K562 (cell line): ENCODE measurements around the gene ZNF135. TPM values are rescaled to one million over a fixed set of nuclear protein-coding genes. Genes with fewer than 3 reads are reported as not detected.

Experiments
- ATAC-seq: fragments of 200-7000 bp; cut with Tn5 transposase; 3 replicates; pipeline ENCODE4 v1.9.1; 2020; ENCODE audit warnings: moderate library complexity
- BruUV-seq: library from RNA; stranded (reverse); fragments of 400-500 nt; replicated peaks from 2 replicates; lab custom pipeline; 2021; lab: Mats Ljungman, UMichigan
- CTCF ChIA-PET: fragments of 300-600 bp; formaldehyde crosslinking; extraction: SDS; loops from one replicate; lab custom pipeline; 2021; ENCODE audit warnings: low intra/inter-chr PET ratio; lab: Yijun Ruan, JAX
- POLR2A ChIA-PET: fragments of 300-600, 350-650 bp; sonication (Branson Sonifier 250); formaldehyde crosslinking; extraction: SDS; loops from one replicate; lab custom pipeline; 2021; ENCODE audit warnings: antibody characterized with exemption, inconsistent platforms; lab: Yijun Ruan, JAX
- DNase-seq, 4 experiments: peaks; one replicate each; pipeline versions ENCODE4 v3.0.0 to v3.0.0-alpha.2; 2011 to 2018; ENCODE audit warnings: low spot score in 3 of 4, mixed read lengths in 3 of 4; ENCODE audit errors: extremely low read depth in 1 of 4
- FAIRE-seq: peaks from 2 replicates; lab custom pipeline; 2011; peaks lifted over from hg19 to GRCh38; lab: Jason Lieb, UNC
- H2AFZ ChIP-seq: 2 replicates; pipeline ENCODE4 v1.6.0; 2011; ENCODE audit warnings: low read depth, low read length, control low read depth, inconsistent platforms
- H3K27ac ChIP-seq: fragments of 200-600 bp; 3 replicates; pipeline ENCODE4 v1.8.0; 2011; ENCODE audit warnings: low read depth, mild to moderate bottlenecking, control low read depth, inconsistent platforms, low read length, moderate library complexity, mixed read lengths; ENCODE audit errors: extremely low read depth
- H3K27me3 ChIP-seq, 2 experiments: fragments of 300-600 bp in 1 of 2; 2 replicates in 1 of 2; 3 replicates in 1 of 2; pipeline versions ENCODE4 v1.6.0 to v1.8.0; 2011; ENCODE audit warnings: inconsistent platforms in 2 of 2, low read length in 2 of 2, mild to moderate bottlenecking in 1 of 2, mixed read lengths in 1 of 2, moderate library complexity in 1 of 2; ENCODE audit not compliant: control insufficient read depth in 2 of 2, insufficient read depth in 2 of 2
- H3K36me3 ChIP-seq: fragments of 300-600 bp; 3 replicates; pipeline ENCODE4 v1.8.0; 2011; ENCODE audit warnings: mild to moderate bottlenecking, low read length, inconsistent platforms; ENCODE audit not compliant: control insufficient read depth, insufficient read depth
- H3K4me1 ChIP-seq, 2 experiments: fragments of 200-600 bp in 1 of 2; replicated peaks in 1 of 2; 2 replicates in 1 of 2; 3 replicates in 1 of 2; pipeline versions ENCODE4 v1.5.1 to v1.8.0; 2011; ENCODE audit warnings: inconsistent platforms in 2 of 2, low read length in 2 of 2, mild to moderate bottlenecking in 1 of 2, mixed read lengths in 1 of 2, moderate library complexity in 1 of 2; ENCODE audit not compliant: control insufficient read depth in 2 of 2, insufficient read depth in 2 of 2
- H3K4me2 ChIP-seq: 2 replicates; pipeline ENCODE4 v1.6.1; 2011; ENCODE audit warnings: low read length, control low read depth, inconsistent platforms, mixed read lengths; ENCODE audit not compliant: insufficient read depth
- H3K4me3 ChIP-seq: fragments of 200-600 bp; sonication (generic), shearing (Covaris generic); 2 replicates; pipeline ENCODE4 v1.5.1; 2016; ENCODE audit warnings: control low read depth, inconsistent platforms
- H3K79me2 ChIP-seq: fragments of 200-600 bp; 3 replicates; pipeline ENCODE4 v1.8.0; 2011; ENCODE audit warnings: low read length, inconsistent platforms; ENCODE audit not compliant: control insufficient read depth, insufficient read depth
- H3K9ac ChIP-seq, 2 experiments: 2 replicates each; pipeline versions ENCODE4 v1.6.0 to v1.6.1; 2011; ENCODE audit warnings: low read depth in 2 of 2, low read length in 2 of 2, control low read depth in 1 of 2, inconsistent platforms in 1 of 2, mild to moderate bottlenecking in 1 of 2, mixed read lengths in 1 of 2; ENCODE audit not compliant: insufficient read depth in 1 of 2
- H3K9me1 ChIP-seq: one replicate; pipeline ENCODE4 v1.6.0; 2011; ENCODE audit warnings: inconsistent platforms, mild to moderate bottlenecking, low read length, moderate library complexity; ENCODE audit not compliant: control insufficient read depth, insufficient read depth
- H3K9me3 ChIP-seq: replicated peaks from 2 replicates; pipeline ENCODE4 v1.5.1; 2011; ENCODE audit warnings: low read depth, low read length, inconsistent platforms; ENCODE audit not compliant: control insufficient read depth, insufficient read depth
- H4K20me1 ChIP-seq: replicated peaks from 2 replicates; pipeline ENCODE4 v1.6.1; 2011; ENCODE audit warnings: low read length, inconsistent platforms, mixed read lengths; ENCODE audit not compliant: control insufficient read depth, insufficient read depth
- ATF3 ChIP-seq, 2 experiments: fragments of 450-650 bp in 1 of 2; sonication (generic) in 1 of 2; formaldehyde crosslinking in 1 of 2; IDR thresholded peaks in 1 of 2; conservative IDR thresholded peaks in 1 of 2; 2 replicates each; pipeline versions ENCODE4 v1.6.1 to v1.8.1; 2016 to 2023; ENCODE audit warnings: mild to moderate bottlenecking in 2 of 2, moderate library complexity in 2 of 2, inconsistent platforms in 1 of 2, missing genetic modification reagents in 1 of 2
- BCOR ChIP-seq: fragments of 450-650 bp; IDR thresholded peaks from 2 replicates; pipeline ENCODE4 v1.6.1; 2016
- FOXA1 ChIP-seq: fragments of 450-650 bp; IDR thresholded peaks from 2 replicates; pipeline ENCODE4 v1.6.1; 2016; ENCODE audit warnings: mild to moderate bottlenecking, borderline replicate concordance
- HINFP ChIP-seq: fragments of 450-650 bp; conservative IDR thresholded peaks from 2 replicates; pipeline ENCODE4 v1.6.1; 2016; ENCODE audit warnings: missing genetic modification characterization, low read depth, mild to moderate bottlenecking, control low read depth, missing compliant biosample characterization
- KAT2B ChIP-seq: IDR thresholded peaks from one replicate; pipeline ENCODE4 v1.6.1; 2012; ENCODE audit warnings: low read depth, mild to moderate bottlenecking, control low read depth, inconsistent platforms, low read length, moderate library complexity
- KLF16 ChIP-seq: IDR thresholded peaks from 2 replicates; pipeline ENCODE4 v1.6.1; 2016; ENCODE audit warnings: antibody characterized with exemption
- MAFK ChIP-seq: IDR thresholded peaks from 2 replicates; pipeline ENCODE4 v1.6.1; 2011; ENCODE audit warnings: low read length, improper control_type of control experiment
- MITF ChIP-seq: IDR thresholded peaks from 2 replicates; pipeline ENCODE4 v1.6.1; 2014; ENCODE audit warnings: antibody characterized with exemption
- MXI1 ChIP-seq: IDR thresholded peaks from 2 replicates; pipeline ENCODE4 v1.6.1; 2011; ENCODE audit warnings: low read depth, mild to moderate bottlenecking, improper control_type of control experiment, low read length
- NBN ChIP-seq: fragments of 450-650 bp; IDR thresholded peaks from 2 replicates; pipeline ENCODE4 v1.6.1; 2016; ENCODE audit warnings: low read depth, mild to moderate bottlenecking
- NCOR1 ChIP-seq: fragments of 450-650 bp; IDR thresholded peaks from 2 replicates; pipeline ENCODE4 v1.6.1; 2016; ENCODE audit warnings: mild to moderate bottlenecking, moderate library complexity
- RHOXF2B ChIP-seq: fragments of 250-450 bp; sonication (Bioruptor Pico); conservative IDR thresholded peaks from 2 replicates; pipeline ENCODE4 v1.5.1; 2021
- SRF ChIP-seq, 2 experiments: fragments of 250-450, 450-650 bp in 1 of 2; sonication (Bioruptor Pico) in 1 of 2; sonication (generic) in 1 of 2; formaldehyde crosslinking; IDR thresholded peaks; 2 replicates each; pipeline versions ENCODE4 v1.5.0 to v1.5.1; 2020 to 2022; ENCODE audit warnings: mild to moderate bottlenecking in 1 of 2, missing genetic modification reagents in 1 of 2
- YY1 ChIP-seq, 3 experiments: IDR thresholded peaks; 2 replicates each; pipeline ENCODE4 v1.6.1; 2011; ENCODE audit warnings: low read length in 2 of 3, mild to moderate bottlenecking in 2 of 3, moderate library complexity in 2 of 3, borderline replicate concordance in 1 of 3, control low read depth in 1 of 3, low read depth in 1 of 3; ENCODE audit not compliant: insufficient read depth in 3 of 3, insufficient replicate concordance in 2 of 3, control insufficient read depth in 1 of 3, insufficient read length in 1 of 3; ENCODE audit errors: extremely low read depth in 1 of 3
- ZC3H11A ChIP-seq: IDR thresholded peaks from 2 replicates; pipeline ENCODE4 v1.6.1; 2012; ENCODE audit warnings: low read depth, low read length, improper control_type of control experiment
- WGBS: fragments of 100-300 bp; shearing (Covaris generic); methylation state at CpG from one replicate; pipeline ENCODE4 v1.1.6; 2016; ENCODE audit warnings: low coverage, mixed read lengths; ENCODE audit not compliant: insufficient coverage; ENCODE audit errors: missing lambda C conversion rate; 5-methylcytosine and 5-hydroxymethylcytosine counted together
- in situ Hi-C: fragments of 300-500 bp; cut with MboI; formaldehyde crosslinking; loops from 4 replicates; pipeline ENCODE4 v1.15.0; 2018; ENCODE audit warnings: inconsistent platforms, mixed read lengths
- intact Hi-C: fragments of 100-400 bp; cut with micrococcal nuclease; formaldehyde crosslinking; loops from 2 replicates; pipeline ENCODE4 v1.14.2; 2022
- polyA plus RNA-seq, 8 experiments: library from polyadenylated mRNA; depleted of rRNA in 4 of 8; stranded (reverse) in 5 of 8; unstranded in 3 of 8; fragments of >200 nt; fragmentation: Nextera tagmentation in 2 of 8; fragmentation: Illumina TruSeq in 1 of 8; extraction: Ambion mirVana in 2 of 8; extraction: Trizol in 1 of 8; gene quantifications; 2 replicates each; pipeline versions ENCODE4 v1.2.1 to v1.2.3, GENCODE V29; 2011 to 2014; ENCODE audit warnings: inconsistent platforms in 1 of 8, missing spikeins in 1 of 8
- total RNA-seq, 7 experiments: library from RNA; depleted of rRNA in 6 of 7; stranded (reverse); fragments of >200 nt in 6 of 7; fragmentation: Illumina TruSeq in 2 of 7; extraction: Trizol in 2 of 7; gene quantifications; 2 replicates each; pipeline versions ENCODE4 v1.2.1 to v1.2.3, GENCODE V29; 2011 to 2021; ENCODE audit warnings: low replicate concordance in 1 of 7

ZNF135 gene
- total and polyA plus RNA-seq, 9 of the 15 experiments (the other 6 are each of a cell fraction or from before 2014, with no cell fraction given): not detected

GRCh38 chr19:58035863-58036262 is 23.2 kb upstream of the ZNF135 start:
- FAIRE-seq (no peak), ATAC-seq (no peak), DNase-seq (no peak)
- H3K9me1 ChIP-seq: no peaks in the 10 kb centered on the region
- TF ChIP-seq KLF16: no peak
- no peak for TF ChIP-seq KAT2B
- no peak for TF ChIP-seq FOXA1
- no peak for TF ChIP-seq MXI1
- TF ChIP-seq BCOR: no peak
- no peak for TF ChIP-seq YY1 (IDR thresholded peaks at IDR 0.05; ENCODE audit: borderline replicate concordance in 1 of 3, control insufficient read depth in 1 of 3, extremely low read depth in 1 of 3, insufficient read depth in 3 of 3, insufficient read length in 1 of 3, insufficient replicate concordance in 2 of 3, low read depth in 1 of 3, low read length in 2 of 3)
- no peak for TF ChIP-seq ATF3 (IDR thresholded peaks at IDR 0.05)
- TF ChIP-seq ATF3 (CRISPR knock-in tag; conservative IDR thresholded peaks at IDR 0.05): no peak
- TF ChIP-seq ZC3H11A: no peak
- no peak for TF ChIP-seq RHOXF2B
- no peak for TF ChIP-seq NCOR1
- no peak for TF ChIP-seq SRF (CRISPR knock-in tag; IDR thresholded peaks at IDR 0.05)
- no peak for TF ChIP-seq NBN
- no peak for TF ChIP-seq MITF
- no peak for TF ChIP-seq HINFP (tag)
- TF ChIP-seq MAFK: no peak
- WGBS: 0% methylated on average over 8 of the region's 8 CpGs
- no peak overlapping the region for H3K4me3 ChIP-seq
- CTCF ChIA-PET: no interaction called here
- H2AFZ ChIP-seq: no peak overlapping the region
- H3K36me3 ChIP-seq: no peaks in the 10 kb centered on the region
- no peak overlapping the region for H3K9ac ChIP-seq
- H3K9me3 ChIP-seq: no peaks in the 10 kb centered on the region
- H3K27ac ChIP-seq: no peak overlapping the region
- H3K4me1 ChIP-seq: no peaks in the 10 kb centered on the region; a peak in 1 of 5 replicates
- BruUV-seq: no TSS peak
- intact Hi-C loops: no loop called here
- H3K27me3 ChIP-seq: no peaks in the 10 kb centered on the region
- H4K20me1 ChIP-seq: no peaks in the 10 kb centered on the region
- in situ Hi-C loops: no loop called here
- H3K4me2 ChIP-seq: no peak overlapping the region
- POLR2A ChIA-PET: no interaction called here
- H3K79me2 ChIP-seq: no peaks in the 10 kb centered on the region
